NB4 (cell line): ENCODE data around the gene NUP62.
A peak's percentile ranks its signal among the peaks of the same experiment; 100 is the strongest.

Experiments used
- DNase-seq: peaks from one replicate; pipeline ENCODE4 v3.0.0; 2010; ENCODE audit warnings: low read depth
- H3K4me3 ChIP-seq: one replicate; pipeline ENCODE4 v1.5.1; 2011; ENCODE audit warnings: mild to moderate bottlenecking, low read depth, low read length, moderate library complexity
- CTCF ChIP-seq: IDR thresholded peaks from one replicate; pipeline ENCODE4 v1.5.1; 2012; ENCODE audit warnings: low read depth, low read length
- MAX ChIP-seq: IDR thresholded peaks from 2 replicates; pipeline ENCODE4 v1.6.1; 2011; ENCODE audit warnings: low read depth, low read length
- MYC ChIP-seq: IDR thresholded peaks from 2 replicates; pipeline ENCODE4 v1.6.1; 2011; ENCODE audit warnings: low read depth, low read length
- POLR2A ChIP-seq: IDR thresholded peaks from 2 replicates; pipeline ENCODE4 v1.6.1; 2011; ENCODE audit warnings: mild to moderate bottlenecking; ENCODE audit not compliant: insufficient read length; ENCODE audit errors: extremely low read depth

Gene NUP62

GRCh38 chr19:49882643-49883042 is 46.7 kb downstream of the NUP62 start:
- no peak for DNase-seq
- TF ChIP-seq MAX (no peak), POLR2A (no peak), CTCF (no peak), MYC (no peak)
- no peak overlapping the region for H3K4me3 ChIP-seq

- DNase-seq = no peak
- no peak overlapping the region for H3K4me3 ChIP-seq
- TF ChIP-seq MYC (no peak), POLR2A (no peak), CTCF (no peak), MAX (no peak)
These were observed 47.5 kb downstream of the NUP62 start for GRCh38 chr19:49881672-49882394.

- DNase-seq = no peak
- no peak overlapping the region for H3K4me3 ChIP-seq
- no peak for TF ChIP-seq CTCF
- no peak for TF ChIP-seq MYC
- no peak for TF ChIP-seq MAX
These were observed 48.1 kb downstream of the NUP62 start for GRCh38 chr19:49881186-49881585.

- TF ChIP-seq POLR2A (no peak), MAX (no peak), CTCF (no peak), MYC (no peak)
- DNase-seq = no peak
- no peak overlapping the region for H3K4me3 ChIP-seq
These were observed 49.0 kb downstream of the NUP62 start for GRCh38 chr19:49880162-49880869.

GRCh38 chr19:49879243-49879963 is 49.9 kb downstream of the NUP62 start:
- peak; percentile 52 for DNase-seq
- no peak for TF ChIP-seq CTCF
- no peak for TF ChIP-seq POLR2A
- no peak for TF ChIP-seq MAX
- TF ChIP-seq MYC = no peak
- H3K4me3 ChIP-seq = no peak overlapping the region
